ENCODE results near the gene QSOX1.
"Not testable (repeated sequence)": the region's sequence is repeated elsewhere in the genome, so short reads cannot be mapped to it uniquely, and the experiment has no call there.

Gene QSOX1
- 30.6 to 37.0 reads per million in 2 donors for total RNA-seq

DNA sequence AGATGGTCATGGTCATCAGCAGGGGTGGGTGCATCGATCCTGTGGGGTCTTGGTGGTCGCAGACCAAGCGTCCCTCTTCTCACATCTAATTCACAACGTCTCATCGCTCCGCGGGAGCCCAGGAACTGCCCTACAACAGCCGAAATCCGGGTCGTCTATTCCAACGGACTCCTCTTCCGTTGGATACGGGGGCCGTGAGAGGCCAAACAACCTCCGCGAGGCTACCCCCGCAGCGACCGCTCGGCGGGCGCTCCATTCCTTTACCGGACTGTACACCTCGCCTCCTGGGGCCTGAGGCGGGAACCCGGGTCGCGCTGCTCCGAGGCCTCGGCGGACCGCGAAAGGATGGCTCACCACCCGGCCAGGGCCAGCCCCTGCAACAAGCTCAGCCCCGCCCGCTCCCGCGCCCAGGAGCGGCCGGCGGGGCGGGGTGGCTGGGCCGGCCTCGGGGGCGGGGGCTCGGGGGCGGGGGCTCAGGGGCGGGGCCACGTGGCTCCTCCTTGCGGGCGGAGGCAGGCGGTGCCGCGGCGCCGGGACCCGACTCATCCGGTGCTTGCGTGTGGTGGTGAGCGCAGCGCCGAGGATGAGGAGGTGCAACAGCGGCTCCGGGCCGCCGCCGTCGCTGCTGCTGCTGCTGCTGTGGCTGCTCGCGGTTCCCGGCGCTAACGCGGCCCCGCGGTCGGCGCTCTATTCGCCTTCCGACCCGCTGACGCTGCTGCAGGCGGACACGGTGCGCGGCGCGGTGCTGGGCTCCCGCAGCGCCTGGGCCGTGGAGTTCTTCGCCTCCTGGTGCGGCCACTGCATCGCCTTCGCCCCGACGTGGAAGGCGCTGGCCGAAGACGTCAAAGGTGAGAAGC lies at the start of gene QSOX1:
QSOX1 (plus strand) TSS at position 545 of the 857 bp plus-strand sequence; CDS start at position 584, 39 bp downstream.
- DNase-seq = peak; percentile 86

DNA sequence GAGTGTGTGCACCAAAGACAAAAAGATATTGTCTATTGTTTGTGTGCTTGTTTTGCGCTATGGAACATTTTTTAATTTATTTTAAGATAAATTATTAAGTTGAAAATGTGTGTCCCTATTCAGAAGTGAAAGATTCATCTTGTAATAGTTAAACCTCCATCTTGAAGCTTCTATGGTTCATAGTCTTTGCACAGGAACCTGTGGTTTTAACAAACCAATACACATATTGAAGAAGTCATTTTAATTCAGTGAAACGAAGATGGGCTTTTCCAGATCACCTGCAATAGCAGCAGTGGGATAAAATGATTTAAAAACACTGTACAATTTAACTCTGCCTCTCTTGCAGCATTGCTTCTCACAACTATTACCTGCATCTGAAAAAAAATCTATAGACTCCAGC lies 42.6 kb upstream of the QSOX1 start:
- DNase-seq = no peak

DNA sequence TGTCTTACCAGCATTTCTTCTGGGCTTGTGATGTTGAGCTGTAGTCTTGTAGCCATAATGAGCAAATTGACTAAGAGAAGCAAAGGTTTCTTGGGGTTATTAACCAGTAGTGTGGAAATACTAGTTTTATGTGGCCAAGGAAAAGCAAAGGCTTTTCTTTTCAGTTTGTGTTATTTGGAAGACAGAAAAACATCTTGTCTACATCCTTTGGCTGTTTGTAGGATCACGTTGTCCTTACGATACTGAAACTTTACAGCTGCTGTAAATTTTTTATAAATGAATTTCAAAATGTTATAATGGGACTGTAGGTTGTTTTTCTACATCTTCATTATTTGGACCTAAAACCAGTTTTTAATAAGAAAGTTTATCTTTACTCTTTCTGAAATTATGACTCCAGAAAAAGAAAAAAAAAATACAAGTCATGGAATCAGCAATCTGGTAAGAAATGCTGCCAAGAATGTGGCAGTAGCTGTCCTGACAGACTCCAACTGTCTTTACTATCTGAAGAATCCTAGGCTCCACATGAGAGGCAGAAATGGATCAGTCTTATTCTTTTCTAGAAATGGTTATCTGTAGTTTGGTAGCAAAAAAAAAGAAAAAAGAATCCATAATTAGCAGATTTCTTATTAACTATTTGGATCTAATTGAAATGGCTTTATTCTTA lies 41.6 kb upstream of the QSOX1 start:
- no peak for DNase-seq

DNA sequence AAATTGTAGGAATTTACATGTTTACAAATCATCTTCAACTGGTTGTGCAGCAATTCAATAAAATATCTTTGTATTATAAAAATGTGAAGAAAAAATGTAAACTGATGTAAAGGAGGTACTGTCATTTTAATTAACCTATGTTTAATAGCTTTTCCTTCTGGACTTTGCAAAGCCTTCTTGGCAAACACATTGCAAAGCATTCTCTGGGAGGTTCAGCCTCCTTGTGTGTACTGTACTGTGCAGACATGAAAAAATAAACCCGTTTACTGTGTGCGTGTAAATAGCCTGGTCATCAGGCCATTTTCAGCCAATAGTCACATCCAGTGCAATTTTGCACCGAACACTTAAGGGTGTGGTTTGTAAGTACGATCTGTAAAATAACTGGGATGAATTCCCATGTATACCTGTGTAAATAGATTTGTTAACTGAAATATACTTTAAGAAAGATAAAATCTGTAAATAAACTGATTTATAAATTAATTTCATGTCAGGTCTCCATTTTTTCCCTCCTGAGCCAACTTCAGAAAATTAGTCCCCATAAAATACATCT lies 40.2 kb upstream of the QSOX1 start:
- no peak for DNase-seq

DNA sequence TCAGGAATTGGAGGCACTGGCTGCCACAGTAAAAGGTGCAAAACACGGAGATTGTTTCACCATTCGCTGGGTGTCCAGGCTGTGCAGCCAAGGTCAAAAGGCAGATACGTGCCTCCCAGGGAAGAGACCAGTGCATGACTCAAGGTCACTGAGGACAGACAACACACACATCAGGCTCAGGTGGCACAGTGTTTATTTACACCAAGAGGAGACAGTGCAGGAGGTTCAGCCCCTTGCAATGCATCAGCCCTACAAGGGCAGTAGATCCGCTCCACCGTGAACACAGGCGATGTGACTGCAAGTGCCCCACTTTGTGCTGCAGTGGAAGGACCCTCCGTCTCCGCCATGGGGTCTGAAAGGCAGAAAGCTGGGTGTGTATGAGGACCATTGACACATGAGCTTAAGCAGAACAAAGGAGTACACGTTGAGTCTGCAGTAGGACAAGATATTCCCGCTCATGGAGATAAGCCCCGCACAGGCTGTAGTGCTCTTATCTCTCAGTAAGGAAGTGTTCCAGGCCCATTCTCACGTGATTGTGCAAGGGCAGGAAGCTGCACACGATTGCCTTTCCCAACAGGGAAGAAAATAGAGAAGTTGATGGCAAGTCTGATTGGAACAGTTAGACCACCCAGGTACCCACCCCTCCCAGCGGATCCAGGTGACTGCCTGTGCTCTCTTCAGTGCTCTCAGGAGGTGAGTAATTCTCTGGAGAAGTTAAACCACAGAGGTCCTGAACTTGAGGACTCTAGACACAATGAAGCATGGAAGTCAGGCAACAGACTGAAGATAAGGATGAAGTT lies 37.5 kb upstream of the QSOX1 start:
- DNase-seq = no peak

DNA sequence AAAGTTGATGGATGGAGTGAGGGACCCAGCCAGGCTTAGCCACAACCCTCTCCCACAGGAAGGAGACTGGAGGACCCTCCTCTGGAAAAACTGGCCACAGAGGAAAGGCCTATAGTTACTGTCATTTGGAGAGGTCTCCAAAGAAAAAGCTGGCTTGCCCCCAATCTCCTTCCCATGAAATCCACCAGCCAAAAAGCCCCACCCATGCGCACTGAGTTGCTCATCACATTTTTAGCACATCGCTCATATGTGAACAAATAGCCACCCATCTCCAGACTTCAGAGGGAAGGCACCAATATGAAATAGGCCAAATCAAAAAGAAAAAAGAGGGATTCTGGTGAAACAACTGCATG lies 36.9 kb upstream of the QSOX1 start:
- no peak for DNase-seq

- no peak for DNase-seq
Measured at GRCh38 chr1:180119837-180120236, 34.8 kb upstream of the QSOX1 start.

GRCh38 chr1:180123463-180123936 lies 31.2 kb upstream of the QSOX1 start:
- DNase-seq = no peak

DNA sequence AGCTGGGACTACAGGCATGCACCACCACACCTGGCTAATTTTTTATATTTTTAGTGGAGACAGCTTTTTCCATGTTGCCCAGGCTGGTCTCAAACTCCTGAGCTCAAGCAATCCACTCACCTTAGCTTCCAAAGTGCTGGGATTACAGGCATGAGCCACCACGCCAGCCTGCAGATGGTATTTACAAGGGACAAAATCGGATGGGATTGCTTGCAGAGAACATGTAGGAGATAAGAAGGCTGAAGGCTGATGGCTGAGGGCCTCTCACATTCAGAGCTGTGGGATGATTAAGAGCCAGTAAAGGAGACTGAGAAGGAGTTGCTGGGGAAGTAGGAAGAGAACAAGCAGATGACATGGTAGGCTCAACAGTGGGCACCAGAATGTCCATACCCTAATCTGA lies 24.0 kb upstream of the QSOX1 start:
- no peak for DNase-seq

GRCh38 chr1:180131510-180131909 lies 23.2 kb upstream of the QSOX1 start:
- no peak for DNase-seq

GRCh38 chr1:180133193-180133592 lies 21.5 kb upstream of the QSOX1 start:
- DNase-seq = no peak

DNA sequence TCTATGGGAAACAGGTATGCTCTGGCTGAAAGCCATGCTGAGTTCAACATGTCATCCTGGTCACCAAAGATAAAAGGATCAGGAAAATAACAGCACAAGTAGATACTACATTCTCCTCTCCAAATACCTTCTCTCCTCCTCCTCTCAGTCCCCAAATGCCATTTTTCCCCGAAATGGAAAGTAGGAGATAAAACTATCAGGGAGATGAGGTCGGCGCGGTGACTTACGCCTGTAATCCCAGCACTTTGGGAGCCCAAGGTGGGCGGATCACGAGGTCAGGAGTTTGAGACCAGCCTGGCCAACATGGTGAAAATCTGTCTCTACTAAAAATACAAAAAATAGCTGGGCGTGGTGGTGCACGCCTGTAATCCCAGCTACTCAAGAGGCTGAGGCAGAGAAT lies 21.0 kb upstream of the QSOX1 start:
- DNase-seq = not testable (repeated sequence)

- no peak for DNase-seq
Measured at GRCh38 chr1:180135535-180135934, 19.1 kb upstream of the QSOX1 start.

DNA sequence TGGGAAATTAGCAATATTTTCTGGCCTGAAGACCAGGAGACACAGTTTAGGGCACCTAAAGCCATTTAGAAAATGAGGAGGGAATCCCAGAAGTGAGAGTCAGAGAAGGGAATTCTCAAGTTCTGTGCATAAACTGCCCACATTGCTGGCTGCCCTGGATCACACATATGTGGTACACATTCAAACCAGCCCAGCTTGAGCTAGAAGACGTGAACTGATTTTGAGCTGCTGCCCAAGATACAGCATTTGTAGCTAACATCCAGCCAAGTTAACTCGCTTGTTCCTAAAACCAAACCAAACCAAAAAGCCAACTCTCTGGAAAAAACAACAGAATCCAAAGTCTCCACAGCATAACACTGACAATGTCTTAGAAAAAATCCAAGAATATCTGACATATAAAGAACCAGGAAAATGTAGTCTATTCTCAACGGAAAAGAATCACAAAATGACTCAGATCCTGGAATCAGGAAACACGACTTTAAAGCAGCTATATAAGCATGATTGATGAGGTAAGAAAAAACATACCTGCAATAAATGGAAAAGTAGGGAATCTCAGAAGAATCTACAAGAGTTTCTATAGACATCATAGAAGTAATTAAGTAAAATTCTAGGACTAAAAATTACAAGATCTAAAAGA lies 18.2 kb upstream of the QSOX1 start:
- DNase-seq = no peak

DNA sequence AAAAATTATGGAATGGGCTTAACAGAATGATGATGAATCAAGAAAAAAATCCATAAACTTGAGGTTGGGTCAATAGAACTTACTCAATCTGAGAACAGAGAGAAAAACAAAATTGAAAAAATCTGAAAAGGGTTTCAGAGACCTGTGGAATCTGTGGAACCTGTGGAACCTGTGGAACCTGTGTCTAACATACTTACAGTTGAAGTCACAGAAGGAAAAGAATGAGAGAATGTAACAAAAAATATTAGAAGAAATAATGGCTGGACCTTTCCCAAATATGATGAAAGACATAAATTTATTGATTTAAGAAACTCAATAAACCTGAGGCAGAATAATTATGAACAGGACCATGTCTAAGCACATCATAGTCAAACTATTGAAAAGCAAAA lies 17.7 kb upstream of the QSOX1 start:
- no peak for DNase-seq

DNA sequence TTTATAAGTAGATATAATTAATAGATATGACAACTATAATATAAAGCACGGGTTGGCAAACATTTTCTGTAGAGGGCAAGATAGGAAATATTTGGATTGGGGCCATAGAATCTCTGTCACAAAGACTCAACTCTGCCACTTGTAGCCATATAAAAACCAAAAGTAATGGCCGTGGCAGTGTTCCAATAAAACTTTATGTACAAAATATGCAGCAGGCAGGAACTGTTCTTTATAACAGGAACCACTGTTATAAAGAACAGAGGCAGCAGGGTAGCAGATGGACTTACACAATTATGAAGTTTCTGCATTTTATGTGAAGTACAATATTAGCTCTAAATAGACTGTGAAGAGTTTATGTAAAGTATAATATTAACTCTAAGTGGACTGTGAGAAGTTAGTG lies 16.9 kb upstream of the QSOX1 start:
- no peak for DNase-seq

DNA sequence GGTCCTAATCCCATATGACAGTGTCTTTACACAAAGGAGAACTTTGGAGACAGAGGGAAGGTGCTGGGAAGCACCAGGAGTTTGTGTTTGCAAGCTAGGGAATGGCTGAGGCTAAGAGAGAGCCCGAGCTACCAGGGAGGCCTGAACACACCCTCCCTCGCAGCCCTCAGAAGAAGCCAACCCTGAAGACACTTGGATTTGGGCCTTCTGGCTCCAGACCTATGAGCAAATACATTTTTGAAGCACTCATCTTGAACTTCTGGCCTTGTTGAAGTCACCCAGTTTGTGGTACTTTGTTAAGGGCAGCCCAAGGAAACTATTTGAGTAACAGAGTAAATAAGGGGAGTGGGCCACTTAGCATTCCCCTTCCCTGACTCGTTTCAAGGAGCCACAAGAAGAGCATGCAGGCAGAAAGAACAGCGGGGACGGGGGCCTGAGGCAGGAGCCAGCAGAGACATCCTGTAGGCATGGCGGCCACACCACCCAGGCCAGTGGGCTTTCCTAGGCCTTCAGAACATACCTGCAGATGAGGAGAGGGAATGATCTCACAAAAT lies 13.2 kb upstream of the QSOX1 start:
- DNase-seq = no peak

DNA sequence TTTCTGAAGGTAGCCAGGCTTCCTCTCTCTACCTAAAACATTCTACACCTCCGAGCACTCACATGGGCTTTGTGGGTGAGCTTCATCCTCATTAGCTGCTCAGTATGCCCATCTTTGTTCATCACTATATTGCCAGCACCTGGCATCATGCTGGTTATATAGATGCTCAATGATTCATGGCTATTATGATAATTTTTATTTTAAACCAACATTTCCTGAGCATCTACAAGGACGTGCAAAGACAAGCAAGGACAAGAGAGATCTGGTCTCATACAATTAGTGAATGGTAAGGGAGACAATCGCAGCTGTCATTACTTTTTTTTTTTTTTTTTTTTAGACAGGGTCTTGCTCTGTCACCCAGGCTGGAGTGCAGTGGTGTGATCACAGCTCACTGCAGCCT lies 11.3 kb upstream of the QSOX1 start:
- no peak for DNase-seq

GRCh38 chr1:180144659-180145357 lies 9.9 kb upstream of the QSOX1 start:
- no peak for DNase-seq

GRCh38 chr1:180145446-180145845 lies 9.2 kb upstream of the QSOX1 start:
- no peak for DNase-seq

- DNase-seq = no peak
Measured at GRCh38 chr1:180150982-180151381, 3.7 kb upstream of the QSOX1 start.

DNA sequence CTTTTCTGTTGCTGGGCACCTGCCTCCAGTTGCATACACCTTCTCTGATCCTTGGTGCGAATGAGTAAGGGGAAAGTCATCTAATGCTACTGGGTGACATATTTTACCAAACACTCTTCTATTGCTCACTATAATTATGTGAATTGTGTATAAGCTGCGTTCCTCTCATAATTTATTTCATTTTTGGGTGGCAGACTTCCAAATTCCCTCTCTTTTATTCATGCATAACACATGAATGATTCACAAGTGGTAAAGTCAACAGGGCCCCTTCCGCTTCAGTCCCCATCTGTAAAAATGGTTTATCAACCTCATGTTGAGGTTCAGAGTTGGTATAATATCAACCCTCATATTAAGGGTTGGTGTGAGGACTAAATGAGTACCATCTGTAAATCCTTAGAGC lies 3.2 kb upstream of the QSOX1 start:
- DNase-seq = no peak
